ENCODE measurements around the gene PCDHGB4. TPM values are rescaled to one million over a fixed set of nuclear protein-coding genes. Genes with fewer than 3 reads are reported as not detected.
"Not testable (repeated sequence)": the region's sequence is repeated elsewhere in the genome, so short reads cannot be mapped to it uniquely, and the experiment has no call there.

Gene PCDHGB4
- total RNA-seq, 1 donor from 2014 or later: 4.2 TPM

DNA sequence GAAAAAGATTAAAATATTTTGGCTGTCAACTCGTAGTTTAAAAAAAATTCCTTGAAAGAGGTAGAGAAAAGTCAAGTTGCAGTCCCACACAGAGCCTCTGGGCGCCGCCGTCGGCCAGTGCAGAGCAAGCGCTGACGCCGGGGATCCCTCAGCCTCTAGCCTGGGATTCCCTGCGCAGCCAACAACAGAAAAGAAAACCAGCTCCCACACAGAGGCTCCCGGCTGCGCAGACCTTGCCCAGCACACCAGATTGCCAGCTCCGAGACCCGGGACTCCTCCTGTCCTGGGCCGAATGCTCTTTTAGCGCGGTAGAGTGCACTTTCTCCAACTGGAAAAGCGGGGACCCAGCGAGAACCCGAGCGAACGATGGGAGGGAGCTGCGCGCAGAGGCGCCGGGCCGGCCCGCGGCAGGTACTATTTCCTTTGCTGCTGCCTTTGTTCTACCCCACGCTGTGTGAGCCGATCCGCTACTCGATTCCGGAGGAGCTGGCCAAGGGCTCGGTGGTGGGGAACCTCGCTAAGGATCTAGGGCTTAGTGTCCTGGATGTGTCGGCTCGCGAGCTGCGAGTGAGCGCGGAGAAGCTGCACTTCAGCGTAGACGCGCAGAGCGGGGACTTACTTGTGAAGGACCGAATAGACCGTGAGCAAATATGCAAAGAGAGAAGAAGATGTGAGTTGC is 30.1 kb downstream of the PCDHGB4 start, which contains the start of gene PCDHGB7:
PCDHGB7 (plus strand) TSS at position 184 of the 679 bp plus-strand sequence; CDS start at position 367, 183 bp downstream.
- DNase-seq: peak; percentile 89
- Histone ChIP-seq H3K9me3 (peaks cover 63% of the 10 kb centered on the region), H3K27ac (peak within 1 kb of the TSS; percentile 48), H3K4me3 (peak within 1 kb of the TSS; percentile 46)
- H3K27me3 ChIP-seq; H3K36me3 ChIP-seq; H3K4me1 ChIP-seq; intact Hi-C loops (cut with DNase I): not testable (repeated sequence)
- peak; percentile 67 for TF ChIP-seq CTCF (IDR thresholded peaks at IDR 0.05)
- ATAC-seq: peak; percentile 94

DNA sequence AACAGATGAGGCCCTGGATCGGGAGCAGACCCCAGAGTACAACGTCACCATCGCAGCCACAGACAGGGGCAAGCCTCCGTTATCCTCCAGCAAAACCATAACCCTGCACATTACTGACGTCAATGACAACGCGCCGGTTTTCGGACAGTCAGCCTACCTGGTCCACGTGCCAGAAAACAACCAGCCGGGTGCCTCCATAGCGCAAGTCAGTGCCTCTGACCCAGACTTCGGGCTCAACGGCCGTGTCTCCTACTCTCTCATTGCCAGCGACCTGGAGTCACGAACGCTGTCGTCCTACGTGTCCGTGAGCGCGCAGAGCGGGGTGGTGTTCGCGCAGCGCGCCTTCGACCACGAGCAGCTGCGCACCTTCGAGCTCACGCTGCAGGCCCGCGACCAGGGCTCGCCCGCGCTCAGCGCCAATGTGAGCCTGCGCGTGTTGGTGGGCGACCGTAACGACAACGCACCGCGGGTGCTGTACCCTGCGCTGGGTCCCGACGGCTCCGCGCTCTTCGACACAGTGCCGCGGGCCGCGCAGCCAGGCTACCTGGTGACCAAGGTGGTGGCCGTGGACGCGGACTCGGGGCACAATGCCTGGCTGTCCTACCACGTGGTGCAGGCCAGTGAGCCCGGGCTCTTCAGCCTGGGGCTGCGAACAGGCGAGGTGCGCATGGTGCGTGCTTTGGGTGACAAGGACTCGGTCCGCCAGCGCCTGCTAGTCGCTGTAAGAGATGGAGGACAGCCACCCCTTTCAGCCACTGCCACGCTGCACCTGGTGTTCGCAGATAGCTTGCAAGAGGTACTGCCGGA is 31.8 kb downstream of the PCDHGB4 start:
- DNase-seq (no peak), ATAC-seq (no peak)
- no peak for TF ChIP-seq CTCF (IDR thresholded peaks at IDR 0.05)
- Histone ChIP-seq H3K27me3 (peaks cover 9% of the 10 kb centered on the region), H3K4me1 (no peaks in the 10 kb centered on the region), H3K9me3 (peaks cover 65% of the 10 kb centered on the region), H3K27ac (no peak overlapping the region), H3K36me3 (no peaks in the 10 kb centered on the region), H3K4me3 (no peak overlapping the region)
- intact Hi-C loops (cut with DNase I): no loop called here

DNA sequence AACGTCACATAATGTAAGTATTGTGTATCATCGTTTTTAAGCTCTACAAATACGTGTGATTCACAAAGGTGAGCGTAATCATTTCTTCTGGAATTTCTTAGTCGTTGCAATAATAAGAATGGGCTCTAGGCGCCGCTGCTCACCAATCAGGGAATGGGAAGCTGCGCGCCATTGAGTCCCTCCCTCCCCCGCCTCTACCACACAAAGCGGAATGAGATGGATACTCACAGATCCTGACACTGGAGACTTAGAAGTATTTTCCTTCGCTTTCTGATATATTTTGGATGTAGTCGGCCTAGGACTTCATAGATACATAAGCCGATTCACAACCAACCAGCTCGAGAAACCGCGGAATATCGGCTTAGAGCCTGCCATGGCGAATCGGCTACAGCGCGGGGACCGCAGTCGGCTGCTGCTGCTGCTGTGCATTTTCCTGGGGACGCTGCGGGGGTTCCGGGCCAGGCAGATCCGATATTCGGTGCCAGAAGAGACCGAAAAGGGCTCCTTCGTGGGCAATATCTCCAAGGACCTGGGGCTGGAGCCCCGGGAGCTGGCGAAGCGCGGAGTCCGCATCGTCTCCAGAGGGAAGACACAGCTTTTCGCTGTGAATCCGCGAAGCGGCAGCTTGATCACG is 33.5 kb downstream of the PCDHGB4 start, which contains the start of gene PCDHGA11:
PCDHGA11 (plus strand) TSS at position 197 of the 634 bp plus-strand sequence; CDS start at position 374, 177 bp downstream.
- peaks cover 73% of the 10 kb centered on the region for H3K9me3 ChIP-seq
- DNase-seq (no peak), ATAC-seq (peak; percentile 88)
- intact Hi-C loops (cut with DNase I): no loop called here
- H3K4me3 ChIP-seq: peak within 1 kb of the TSS; percentile 37
- H3K36me3 ChIP-seq: no peaks in the 10 kb centered on the region
- peak; percentile 51 for TF ChIP-seq CTCF (IDR thresholded peaks at IDR 0.05)
- H3K27me3 ChIP-seq: peaks cover 9% of the 10 kb centered on the region
- H3K4me1 ChIP-seq: no peaks in the 10 kb centered on the region
- H3K27ac ChIP-seq: no peak within 1 kb of the TSS

GRCh38 chr5:141421489-141421855 is 34.0 kb downstream of the PCDHGB4 start:
- intact Hi-C loops (cut with DNase I): no loop called here
- Histone ChIP-seq H3K4me1 (no peaks in the 10 kb centered on the region), H3K27ac (no peak overlapping the region), H3K4me3 (peak overlapping the region; percentile 37), H3K9me3 (peaks cover 78% of the 10 kb centered on the region), H3K27me3 (peaks cover 9% of the 10 kb centered on the region), H3K36me3 (no peaks in the 10 kb centered on the region)
- DNase-seq (no peak), ATAC-seq (no peak)
- no peak for TF ChIP-seq CTCF (IDR thresholded peaks at IDR 0.05)

GRCh38 chr5:141422742-141423291 is 35.3 kb downstream of the PCDHGB4 start:
- H3K9me3 ChIP-seq: peaks cover 82% of the 10 kb centered on the region
- DNase-seq: no peak
- intact Hi-C loops (cut with DNase I): no loop called here
- H3K4me3 ChIP-seq: no peak overlapping the region
- peaks cover 9% of the 10 kb centered on the region for H3K27me3 ChIP-seq
- no peak for ATAC-seq
- H3K27ac ChIP-seq: no peak overlapping the region
- no peaks in the 10 kb centered on the region for H3K4me1 ChIP-seq
- no peaks in the 10 kb centered on the region for H3K36me3 ChIP-seq
- TF ChIP-seq CTCF (IDR thresholded peaks at IDR 0.05): no peak

Measured in upper lobe of right lung (tissue), 1 donor.